H9 (cell line): ENCODE measurements around the gene KCMF1. TPM values are rescaled to one million over a fixed set of nuclear protein-coding genes. Genes with fewer than 3 reads are reported as not detected.

ENCODE experiments used
- DNase-seq: peaks from one replicate; pipeline ENCODE4 v3.0.0-alpha.2; 2017
- H2AFZ ChIP-seq: one replicate; pipeline ENCODE4 v1.6.1; 2013; ENCODE audit warnings: mild to moderate bottlenecking, low read length, control low read depth, moderate library complexity
- H2AK5ac ChIP-seq: 2 replicates; pipeline ENCODE4 v1.6.1; 2013; ENCODE audit warnings: low read length, control low read depth, mixed read lengths; ENCODE audit not compliant: insufficient read length
- H2BK120ac ChIP-seq: one replicate; pipeline ENCODE4 v1.6.1; 2013; ENCODE audit warnings: low read depth, mild to moderate bottlenecking, low read length, control low read depth, inconsistent platforms; ENCODE audit not compliant: poor library complexity, severe bottlenecking
- H2BK12ac ChIP-seq: 2 replicates; pipeline ENCODE4 v1.6.1; 2013; ENCODE audit warnings: low read length, control low read depth, mixed read lengths, low read depth; ENCODE audit not compliant: insufficient read length
- H2BK15ac ChIP-seq: 2 replicates; pipeline ENCODE4 v1.6.1; 2013; ENCODE audit warnings: low read depth, low read length, control low read depth
- H2BK20ac ChIP-seq: one replicate; pipeline ENCODE4 v1.6.1; 2013; ENCODE audit warnings: low read depth, mild to moderate bottlenecking, low read length, control low read depth, inconsistent platforms; ENCODE audit not compliant: poor library complexity, severe bottlenecking
- H2BK5ac ChIP-seq: 2 replicates; pipeline ENCODE4 v1.6.1; 2013; ENCODE audit warnings: low read length, control low read depth, mixed read lengths; ENCODE audit not compliant: insufficient read length
- H3K14ac ChIP-seq: 2 replicates; pipeline ENCODE4 v1.6.1; 2013; ENCODE audit warnings: low read length, control low read depth; ENCODE audit not compliant: insufficient read depth
- H3K18ac ChIP-seq: 2 replicates; pipeline ENCODE4 v1.6.1; 2013; ENCODE audit warnings: low read depth, mild to moderate bottlenecking, mixed read lengths, low read length, control low read depth; ENCODE audit not compliant: insufficient read length
- H3K23ac ChIP-seq: 2 replicates; pipeline ENCODE4 v1.6.1; 2013; ENCODE audit warnings: low read length, control low read depth, mixed read lengths, low read depth; ENCODE audit not compliant: insufficient read length
- H3K23me2 ChIP-seq: 2 replicates; pipeline ENCODE4 v1.6.1; 2013; ENCODE audit warnings: low read depth, mild to moderate bottlenecking, mixed read lengths, low read length, control low read depth; ENCODE audit not compliant: insufficient read length, poor library complexity, severe bottlenecking
- H3K27ac ChIP-seq: 2 replicates; pipeline ENCODE4 v1.5.1; 2013; ENCODE audit warnings: low read length, control low read depth, mixed read lengths, low read depth; ENCODE audit not compliant: insufficient read length
- H3K27me3 ChIP-seq: 2 replicates; pipeline ENCODE4 v1.6.1; 2013; ENCODE audit warnings: low read length, control low read depth, inconsistent platforms; ENCODE audit not compliant: insufficient read depth
- H3K4ac ChIP-seq: 2 replicates; pipeline ENCODE4 v1.6.1; 2013; ENCODE audit warnings: low read depth, mild to moderate bottlenecking, control low read depth, inconsistent platforms, low read length, moderate library complexity
- H3K4me1 ChIP-seq: 2 replicates; pipeline ENCODE4 v1.6.1; 2013; ENCODE audit warnings: low read length, control low read depth, inconsistent platforms; ENCODE audit not compliant: insufficient read depth
- H3K4me2 ChIP-seq: 2 replicates; pipeline ENCODE4 v1.6.1; 2013; ENCODE audit warnings: low read length, control low read depth, mixed read lengths; ENCODE audit not compliant: insufficient read length, insufficient read depth
- H3K56ac ChIP-seq: 2 replicates; pipeline ENCODE4 v1.6.1; 2013; ENCODE audit warnings: low read depth, mild to moderate bottlenecking, mixed read lengths, low read length, control low read depth; ENCODE audit not compliant: insufficient read length
- H3K79me1 ChIP-seq: 2 replicates; pipeline ENCODE4 v1.6.1; 2013; ENCODE audit warnings: low read depth, mild to moderate bottlenecking, moderate library complexity, low read length, control low read depth, inconsistent platforms; ENCODE audit not compliant: insufficient read depth, poor library complexity, severe bottlenecking
- H3K79me2 ChIP-seq: 2 replicates; pipeline ENCODE4 v1.6.1; 2013; ENCODE audit warnings: low read length, control low read depth, inconsistent platforms; ENCODE audit not compliant: insufficient read depth
- H3K9ac ChIP-seq: 2 replicates; pipeline ENCODE4 v1.6.1; 2013; ENCODE audit warnings: low read length, control low read depth, mixed read lengths; ENCODE audit not compliant: insufficient read length; ENCODE audit errors: extremely low read depth
- H3K9me3 ChIP-seq: one replicate; pipeline ENCODE4 v1.6.1; 2013; ENCODE audit warnings: low read depth, low read length, inconsistent platforms; ENCODE audit not compliant: control insufficient read depth
- H3T11ph ChIP-seq: one replicate; pipeline ENCODE4 v1.6.1; 2013; ENCODE audit warnings: mild to moderate bottlenecking, low read length, control low read depth, inconsistent platforms
- H4K20me1 ChIP-seq: one replicate; pipeline ENCODE4 v1.6.1; 2013; ENCODE audit not compliant: control insufficient read depth, insufficient read length, insufficient read depth
- H4K5ac ChIP-seq: 2 replicates; pipeline ENCODE4 v1.6.1; 2013; ENCODE audit warnings: low read depth, mild to moderate bottlenecking, mixed read lengths, low read length, control low read depth; ENCODE audit not compliant: insufficient read length
- H4K8ac ChIP-seq: replicated peaks from 2 replicates; pipeline ENCODE4 v1.6.1; 2013; ENCODE audit warnings: low read length, control low read depth, mixed read lengths, low read depth; ENCODE audit not compliant: insufficient read length
- H4K91ac ChIP-seq: 2 replicates; pipeline ENCODE4 v1.6.1; 2013; ENCODE audit warnings: low read depth, mild to moderate bottlenecking, moderate library complexity, mixed read lengths, low read length, control low read depth; ENCODE audit not compliant: insufficient read length
- H3K27ac Mint-ChIP-seq, 3 experiments: 2 replicates in 2 of 3; 3 replicates in 1 of 3; pipeline ENCODE4 v1.8.0; 2020 to 2021; ENCODE audit warnings: mixed read lengths in 3 of 3, mild to moderate bottlenecking in 1 of 3, moderate library complexity in 1 of 3
- H3K27me3 Mint-ChIP-seq: 2 replicates; pipeline ENCODE4 v1.8.0; 2021; ENCODE audit warnings: low read depth, mild to moderate bottlenecking, moderate library complexity, mixed read lengths
- H3K36me3 Mint-ChIP-seq, 3 experiments: 2 replicates in 2 of 3; 3 replicates in 1 of 3; pipeline ENCODE4 v1.8.0; 2020 to 2021; ENCODE audit warnings: low read depth in 3 of 3, mixed read lengths in 3 of 3; ENCODE audit not compliant: insufficient read depth in 1 of 3
- H3K4me1 Mint-ChIP-seq, 2 experiments: 2 replicates each; pipeline ENCODE4 v1.8.0; 2020; ENCODE audit warnings: mixed read lengths in 2 of 2
- H3K4me3 Mint-ChIP-seq, 2 experiments: 2 replicates in 1 of 2; 3 replicates in 1 of 2; pipeline ENCODE4 v1.8.0; 2020 to 2021; ENCODE audit warnings: mild to moderate bottlenecking in 2 of 2, mixed read lengths in 2 of 2, moderate library complexity in 1 of 2
- H3K9me3 Mint-ChIP-seq, 2 experiments: 2 replicates in 1 of 2; 3 replicates in 1 of 2; pipeline ENCODE4 v1.8.0; 2020; ENCODE audit warnings: mild to moderate bottlenecking in 2 of 2, mixed read lengths in 2 of 2, moderate library complexity in 1 of 2
- WGBS: extraction: QIAGEN DNeasy Blood & Tissue Kit; methylation state at CpG from one replicate; pipeline ENCODE4 v1.1.7; 2013; ENCODE audit warnings: missing lambda C conversion rate, low lambda C conversion rate, mixed read lengths; ENCODE audit not compliant: insufficient read length; ENCODE audit errors: extremely low coverage; 5-methylcytosine and 5-hydroxymethylcytosine counted together
- total RNA-seq: library from RNA; stranded (reverse); gene quantifications from 2 replicates; pipeline ENCODE4 v1.2.1, GENCODE V29; 2021
- TF ChIP-seq, protein P1 (sequence below): fragments of 200-600 bp; sonication (generic); conservative IDR thresholded peaks from 3 replicates; pipeline ENCODE4 v1.8.0; 2021; ENCODE audit warnings: antibody characterized with exemption, mild to moderate bottlenecking

The KCMF1 gene
- total RNA-seq, 1 experiment from 2014 or later = 113 TPM

DNA sequence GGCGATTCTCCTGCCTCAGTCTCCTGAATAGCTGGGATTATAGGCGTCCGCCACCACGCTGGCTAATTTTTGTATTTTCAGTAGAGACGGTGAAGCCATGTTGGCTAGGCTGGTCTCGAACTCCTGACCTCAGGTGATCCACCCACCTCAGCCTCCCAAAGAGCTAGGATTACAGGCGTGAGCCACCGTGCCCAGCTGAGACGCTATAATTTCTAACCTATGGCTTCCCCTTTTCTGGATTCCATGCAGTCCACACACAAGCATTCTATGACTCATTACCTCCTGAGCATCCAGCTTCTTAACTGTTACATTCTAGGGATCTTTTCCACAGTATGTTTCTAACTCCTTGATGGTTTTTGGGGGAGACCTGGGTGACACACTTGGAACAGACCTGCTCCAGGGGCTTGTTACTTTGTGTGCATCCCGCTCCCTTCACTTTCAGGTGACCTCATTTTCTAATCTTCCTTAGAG lies 11.8 kb upstream of the KCMF1 start:
- Histone ChIP-seq H3K9me3 (no peaks in the 10 kb centered on the region), H3K23me2 (no peaks in the 10 kb centered on the region), H3K23ac (no peak overlapping the region), H2BK15ac (no peak overlapping the region), H3T11ph (no peak overlapping the region), H3K4ac (peak overlapping the region; percentile 27; the same call in 1 of the 2 replicates), H3K4me2 (peak overlapping the region; percentile 52), H3K4me1 (peaks cover 9% of the 10 kb centered on the region; the same call in 1 of the 2 replicates), H2AFZ (no peak overlapping the region), H3K14ac (no peak overlapping the region), H4K20me1 (no peaks in the 10 kb centered on the region), H4K5ac (peak overlapping the region; percentile 50), H4K8ac (no peak overlapping the region), H2BK120ac (no peak overlapping the region), H2AK5ac (peak overlapping the region; percentile 99), H2BK5ac (peak overlapping the region; percentile 60), H3K79me2 (no peaks in the 10 kb centered on the region), H3K56ac (no peak overlapping the region), H3K79me1 (no peaks in the 10 kb centered on the region), H3K9ac (peak overlapping the region; percentile 55), H4K91ac (peak overlapping the region; percentile 3), H3K18ac (peak overlapping the region; percentile 39), H3K27me3 (no peaks in the 10 kb centered on the region), H2BK12ac (peak overlapping the region; percentile 68), H2BK20ac (no peak overlapping the region), H3K27ac (peak overlapping the region; percentile 99)
- H3K4me1 Mint-ChIP-seq = peaks cover 65 to 71% of the 10 kb centered on the region in 2 experiments
- no peak for DNase-seq
- H3K27ac Mint-ChIP-seq = peak overlapping the region; percentile 97 to 100 (median 100)
- no peaks in the 10 kb centered on the region; a peak in 1 of 5 replicates for H3K9me3 Mint-ChIP-seq
- H3K4me3 Mint-ChIP-seq = peak overlapping the region; percentile 41 to 43; a peak in 4 of 5 replicates
- TF ChIP-seq, protein P1, sequence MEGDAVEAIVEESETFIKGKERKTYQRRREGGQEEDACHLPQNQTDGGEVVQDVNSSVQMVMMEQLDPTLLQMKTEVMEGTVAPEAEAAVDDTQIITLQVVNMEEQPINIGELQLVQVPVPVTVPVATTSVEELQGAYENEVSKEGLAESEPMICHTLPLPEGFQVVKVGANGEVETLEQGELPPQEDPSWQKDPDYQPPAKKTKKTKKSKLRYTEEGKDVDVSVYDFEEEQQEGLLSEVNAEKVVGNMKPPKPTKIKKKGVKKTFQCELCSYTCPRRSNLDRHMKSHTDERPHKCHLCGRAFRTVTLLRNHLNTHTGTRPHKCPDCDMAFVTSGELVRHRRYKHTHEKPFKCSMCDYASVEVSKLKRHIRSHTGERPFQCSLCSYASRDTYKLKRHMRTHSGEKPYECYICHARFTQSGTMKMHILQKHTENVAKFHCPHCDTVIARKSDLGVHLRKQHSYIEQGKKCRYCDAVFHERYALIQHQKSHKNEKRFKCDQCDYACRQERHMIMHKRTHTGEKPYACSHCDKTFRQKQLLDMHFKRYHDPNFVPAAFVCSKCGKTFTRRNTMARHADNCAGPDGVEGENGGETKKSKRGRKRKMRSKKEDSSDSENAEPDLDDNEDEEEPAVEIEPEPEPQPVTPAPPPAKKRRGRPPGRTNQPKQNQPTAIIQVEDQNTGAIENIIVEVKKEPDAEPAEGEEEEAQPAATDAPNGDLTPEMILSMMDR = no peak
- WGBS = no CpG with 5 or more reads among the region's 10 CpGs
- H3K36me3 Mint-ChIP-seq = peaks cover 13 to 26% (median 22%) of the 10 kb centered on the region in 3 experiments
- peaks cover 2% of the 10 kb centered on the region for H3K27me3 Mint-ChIP-seq
